M059J (cell line): Measurements from ENCODE around the gene SDF2L1. TPM values are rescaled to one million over a fixed set of nuclear protein-coding genes. Genes with fewer than 3 reads are reported as not detected.

Experiments used
- DNase-seq: peaks from one replicate; pipeline ENCODE4 v3.0.0-alpha.2; 2012; ENCODE audit warnings: low read depth
- total RNA-seq: library from RNA; depleted of rRNA; stranded (reverse); fragments of >200 nt; shearing (Covaris generic); gene quantifications from 2 replicates; pipeline ENCODE4 v1.2.3, GENCODE V29; 2014

Gene SDF2L1
- total RNA-seq, 1 experiment from 2014 or later = 45.0 TPM

GRCh38 chr22:21622011-21622918 is 19.8 kb upstream of the SDF2L1 start:
- no peak for DNase-seq

- DNase-seq = no peak
Measured at GRCh38 chr22:21622919-21623647, 19.0 kb upstream of the SDF2L1 start.

GRCh38 chr22:21623648-21623970 is 18.5 kb upstream of the SDF2L1 start:
- DNase-seq = no peak

- peak; percentile 26 for DNase-seq
Measured at GRCh38 chr22:21624120-21624879, 17.8 kb upstream of the SDF2L1 start.

GRCh38 chr22:21624880-21625791 is 17.0 kb upstream of the SDF2L1 start:
- DNase-seq = no peak

GRCh38 chr22:21626073-21626734 is 15.9 kb upstream of the SDF2L1 start:
- no peak for DNase-seq

- no peak for DNase-seq
Measured at GRCh38 chr22:21626735-21627469, 15.2 kb upstream of the SDF2L1 start.

- DNase-seq = no peak
Measured at GRCh38 chr22:21628386-21629254, 13.5 kb upstream of the SDF2L1 start.

GRCh38 chr22:21629255-21630149 is 12.6 kb upstream of the SDF2L1 start, which contains the start of gene YDJC:
YDJC (minus strand) TSS chr22:21630022; CDS start chr22:21630014, 8 bp downstream.
- peak; percentile 84 for DNase-seq

- no peak for DNase-seq
Measured at GRCh38 chr22:21631025-21631424, 11.1 kb upstream of the SDF2L1 start.

GRCh38 chr22:21632237-21632895 is 9.7 kb upstream of the SDF2L1 start, which contains the start of gene CCDC116:
CCDC116 (plus strand) TSS chr22:21632760; CDS start chr22:21633182, 422 bp downstream.
- no peak for DNase-seq

GRCh38 chr22:21632931-21633330 is 9.2 kb upstream of the SDF2L1 start:
- no peak for DNase-seq

- no peak for DNase-seq
Measured at GRCh38 chr22:21633481-21633880, 8.6 kb upstream of the SDF2L1 start.

- DNase-seq = no peak
Measured at GRCh38 chr22:21634081-21634480, 8.0 kb upstream of the SDF2L1 start.

GRCh38 chr22:21634844-21635243 is 7.3 kb upstream of the SDF2L1 start:
- DNase-seq = no peak

- no peak for DNase-seq
Measured at GRCh38 chr22:21635771-21636510, 6.2 kb upstream of the SDF2L1 start.
